Measurements from ENCODE around the gene SYCP3. TPM values are rescaled to one million over a fixed set of nuclear protein-coding genes. Genes with fewer than 3 reads are reported as not detected.

The SYCP3 gene
- total and polyA plus RNA-seq, 2 experiments from 2014 or later, result 0.39 TPM; not detected in 1

DNA sequence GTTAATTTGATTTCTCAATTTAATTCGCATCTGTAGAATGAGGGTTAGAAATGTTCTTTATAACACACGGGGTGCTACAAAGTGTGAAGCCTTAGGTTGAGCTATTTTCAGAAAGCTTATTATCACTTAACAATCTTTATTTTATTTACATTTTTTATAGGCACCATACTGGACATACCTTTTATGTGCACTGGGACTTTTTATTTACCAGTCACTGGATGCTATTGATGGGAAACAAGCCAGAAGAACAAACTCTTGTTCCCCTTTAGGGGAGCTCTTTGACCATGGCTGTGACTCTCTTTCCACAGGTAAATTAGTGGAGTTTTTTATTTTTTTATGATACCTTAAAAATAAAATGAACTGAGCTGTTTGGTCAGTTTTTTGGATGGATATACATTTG is 25.3 kb downstream of the SYCP3 start:
- no peak overlapping the region for H3K27ac ChIP-seq
- TF ChIP-seq EZH2phosphoT487 (IDR thresholded peaks at IDR 0.05; ENCODE audit: insufficient read depth, low read depth) (no peak), EZH2 (IDR thresholded peaks at IDR 0.05; ENCODE audit: insufficient read depth, poor library complexity, severe bottlenecking) (no peak)
- 0 out of 2 replicates have a peak, but pooled peaks cover 4% of the 10 kb centered on the region for H3K79me2 ChIP-seq (ENCODE audit: insufficient read depth)
- H3K27me3 ChIP-seq (replicated peaks; ENCODE audit: insufficient read depth), result no peaks in the 10 kb centered on the region
- no peaks in the 10 kb centered on the region for H3K4me1 ChIP-seq (ENCODE audit: insufficient read depth)
- H3K9ac ChIP-seq, result no peak overlapping the region
- H3K4me2 ChIP-seq (ENCODE audit: unreplicated experiment), result no peak overlapping the region
- 96 to 100% methylated on average over 2 of the region's 2 CpGs for WGBS, 2 experiments (ENCODE audit: low coverage in 1 of 2, low lambda C conversion rate in 2 of 2, missing lambda C conversion rate in 2 of 2)
- H2AFZ ChIP-seq, result no peak overlapping the region
- in situ Hi-C loops (cut with MboI), result no loop called here
- H4K20me1 ChIP-seq (ENCODE audit: insufficient read depth), result no peaks in the 10 kb centered on the region
- H3K36me3 ChIP-seq (ENCODE audit: low read depth), result no peaks in the 10 kb centered on the region
- no peak overlapping the region for H3K4me3 ChIP-seq
- no peaks in the 10 kb centered on the region for H3K9me2 ChIP-seq (ENCODE audit: insufficient read depth)
- H3F3A ChIP-seq (ENCODE audit: insufficient read depth), result no peaks in the 10 kb centered on the region
- no peak for DNase-seq
- H3K9me3 ChIP-seq (ENCODE audit: low read depth), result no peaks in the 10 kb centered on the region

DNA sequence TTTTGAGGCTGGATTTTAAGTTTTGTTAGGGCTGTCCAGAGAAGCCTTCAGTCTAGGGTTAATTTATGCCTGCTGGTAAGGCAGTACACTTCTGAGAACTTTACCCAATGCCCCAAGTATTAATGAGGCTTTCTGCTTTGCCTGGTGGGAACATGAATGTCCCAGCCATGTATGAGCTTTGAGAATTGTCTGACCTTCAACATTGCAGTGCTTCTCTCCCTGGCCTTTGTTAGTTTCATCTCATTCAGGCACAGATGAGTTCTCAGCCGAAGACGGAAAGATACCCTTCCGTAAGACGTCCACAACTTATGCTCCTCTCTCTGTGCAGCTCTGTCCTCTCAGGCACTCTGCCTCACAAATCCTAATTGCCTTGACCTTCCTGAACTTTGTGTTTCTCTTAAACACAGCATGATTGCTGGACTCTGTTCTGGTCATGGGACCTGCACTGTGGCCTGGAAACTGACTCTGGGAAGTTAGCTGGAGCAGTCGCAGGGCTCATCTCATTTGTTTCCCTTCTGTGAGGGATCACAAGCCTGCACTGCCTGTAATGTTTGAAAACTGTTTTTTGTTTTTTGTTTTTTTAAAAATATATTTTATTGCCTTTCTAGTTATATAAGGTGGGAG is 26.1 kb downstream of the SYCP3 start:
- in situ Hi-C loops (cut with MboI), result no loop called here
- no peak overlapping the region for H3K4me3 ChIP-seq
- H3K9me3 ChIP-seq (ENCODE audit: low read depth), result no peaks in the 10 kb centered on the region
- H3K4me1 ChIP-seq (ENCODE audit: insufficient read depth), result no peaks in the 10 kb centered on the region
- no peak for DNase-seq
- H3K79me2 ChIP-seq (ENCODE audit: insufficient read depth), result 0 out of 2 replicates have a peak, but pooled peaks cover 4% of the 10 kb centered on the region
- H3K9me2 ChIP-seq (ENCODE audit: insufficient read depth), result no peaks in the 10 kb centered on the region
- no peaks in the 10 kb centered on the region for H3K27me3 ChIP-seq (replicated peaks; ENCODE audit: insufficient read depth)
- H2AFZ ChIP-seq, result no peak overlapping the region
- no peaks in the 10 kb centered on the region for H3F3A ChIP-seq (ENCODE audit: insufficient read depth)
- TF ChIP-seq EZH2 (IDR thresholded peaks at IDR 0.05; ENCODE audit: insufficient read depth, poor library complexity, severe bottlenecking), result no peak
- TF ChIP-seq EZH2phosphoT487 (IDR thresholded peaks at IDR 0.05; ENCODE audit: insufficient read depth, low read depth), result no peak
- no peaks in the 10 kb centered on the region for H3K36me3 ChIP-seq (ENCODE audit: low read depth)
- H3K4me2 ChIP-seq (ENCODE audit: unreplicated experiment), result no peak overlapping the region
- WGBS, 2 experiments (ENCODE audit: low coverage in 1 of 2, low lambda C conversion rate in 2 of 2, missing lambda C conversion rate in 2 of 2), result 44 to 55% methylated on average over 5 of the region's 5 CpGs
- H3K27ac ChIP-seq, result no peak overlapping the region
- no peaks in the 10 kb centered on the region for H4K20me1 ChIP-seq (ENCODE audit: insufficient read depth)
- H3K9ac ChIP-seq, result no peak overlapping the region

DNA sequence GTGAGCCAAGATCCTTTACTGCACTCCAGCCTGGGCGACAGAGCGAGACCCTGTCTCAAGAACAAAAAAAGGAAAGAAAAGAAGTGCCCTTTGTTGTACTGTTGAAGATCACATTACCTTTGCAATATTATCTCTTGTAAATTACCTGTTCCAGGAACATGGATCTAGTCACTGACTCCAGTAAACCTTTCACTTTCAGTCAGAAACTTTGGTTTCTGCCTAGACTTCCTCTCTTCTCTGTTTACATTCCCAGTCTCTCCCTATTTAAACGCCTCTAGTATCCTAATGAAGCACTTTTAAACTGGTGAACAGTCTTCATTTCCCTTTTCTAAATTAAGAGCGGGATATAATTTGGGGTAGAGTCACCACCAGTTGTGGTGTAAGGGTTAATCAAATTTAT is 29.0 kb downstream of the SYCP3 start:
- no peaks in the 10 kb centered on the region for H3K36me3 ChIP-seq (ENCODE audit: low read depth)
- H2AFZ ChIP-seq, result no peak overlapping the region
- H4K20me1 ChIP-seq (ENCODE audit: insufficient read depth), result no peaks in the 10 kb centered on the region
- no peak for TF ChIP-seq EZH2 (IDR thresholded peaks at IDR 0.05; ENCODE audit: insufficient read depth, poor library complexity, severe bottlenecking)
- no peak for TF ChIP-seq EZH2phosphoT487 (IDR thresholded peaks at IDR 0.05; ENCODE audit: insufficient read depth, low read depth)
- peaks cover 22% of the 10 kb centered on the region; the same call in 1 of the 2 replicates for H3K79me2 ChIP-seq (ENCODE audit: insufficient read depth)
- H3K4me1 ChIP-seq (ENCODE audit: insufficient read depth), result peaks cover 4% of the 10 kb centered on the region; the same call in 1 of the 2 replicates
- in situ Hi-C loops (cut with MboI), result no loop called here
- no peak overlapping the region for H3K4me3 ChIP-seq
- no peaks in the 10 kb centered on the region for H3F3A ChIP-seq (ENCODE audit: insufficient read depth)
- H3K9me2 ChIP-seq (ENCODE audit: insufficient read depth), result no peaks in the 10 kb centered on the region
- 94% methylated on average over 2 to 4 of the region's 4 CpGs for WGBS, 2 experiments (ENCODE audit: low coverage in 1 of 2, low lambda C conversion rate in 2 of 2, missing lambda C conversion rate in 2 of 2)
- no peaks in the 10 kb centered on the region for H3K9me3 ChIP-seq (ENCODE audit: low read depth)
- no peak overlapping the region for H3K4me2 ChIP-seq (ENCODE audit: unreplicated experiment)
- no peaks in the 10 kb centered on the region for H3K27me3 ChIP-seq (replicated peaks; ENCODE audit: insufficient read depth)
- H3K27ac ChIP-seq, result no peak overlapping the region
- H3K9ac ChIP-seq, result no peak overlapping the region
- DNase-seq, result no peak

DNA sequence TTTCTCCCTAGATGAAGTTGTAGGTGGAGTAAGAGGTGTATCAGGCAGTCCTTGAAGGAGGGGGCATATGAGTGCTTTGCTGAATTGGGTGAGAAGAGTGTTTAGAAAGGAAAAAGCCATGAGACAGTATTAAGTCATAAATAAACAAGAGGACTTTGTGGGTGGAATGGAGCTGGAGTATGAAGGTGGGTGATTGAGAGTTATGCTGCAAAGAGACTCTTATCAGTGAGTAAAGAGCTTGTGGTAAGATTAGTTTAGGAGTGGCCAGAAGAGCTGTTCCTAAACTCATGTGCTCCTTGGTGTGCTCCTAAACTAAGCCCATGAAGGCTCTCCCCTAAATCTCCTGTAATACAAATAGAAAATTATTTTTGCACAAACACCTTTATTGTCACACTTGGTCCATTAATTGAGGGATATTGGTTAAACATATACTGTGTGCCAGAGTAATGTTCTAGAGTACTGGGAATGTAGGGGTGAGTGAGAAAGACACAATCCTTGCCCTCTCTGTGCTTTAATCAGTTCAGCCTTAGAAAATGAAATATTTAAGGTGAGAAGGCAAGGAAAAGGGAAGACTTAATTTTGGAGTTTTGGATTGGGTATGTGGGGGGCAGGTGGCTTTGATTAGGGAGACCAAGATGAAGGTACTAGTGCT is 32.0 kb downstream of the SYCP3 start:
- Histone ChIP-seq H3K79me2 (ENCODE audit: insufficient read depth) (peaks cover 31% of the 10 kb centered on the region; the same call in 1 of the 2 replicates), H3K9me3 (ENCODE audit: low read depth) (no peaks in the 10 kb centered on the region), H3K9me2 (ENCODE audit: insufficient read depth) (no peaks in the 10 kb centered on the region), H3K27ac (no peak overlapping the region), H3K36me3 (ENCODE audit: low read depth) (no peaks in the 10 kb centered on the region), H2AFZ (no peak overlapping the region), H3K27me3 (replicated peaks; ENCODE audit: insufficient read depth) (no peaks in the 10 kb centered on the region), H3K9ac (no peak overlapping the region), H3K4me1 (ENCODE audit: insufficient read depth) (peaks cover 4% of the 10 kb centered on the region; the same call in 1 of the 2 replicates), H3F3A (ENCODE audit: insufficient read depth) (no peaks in the 10 kb centered on the region), H3K4me3 (no peak overlapping the region), H4K20me1 (ENCODE audit: insufficient read depth) (no peaks in the 10 kb centered on the region), H3K4me2 (ENCODE audit: unreplicated experiment) (no peak overlapping the region)
- in situ Hi-C loops (cut with MboI), result no loop called here
- DNase-seq, result no peak
- no peak for TF ChIP-seq EZH2 (IDR thresholded peaks at IDR 0.05; ENCODE audit: insufficient read depth, poor library complexity, severe bottlenecking)
- no peak for TF ChIP-seq EZH2phosphoT487 (IDR thresholded peaks at IDR 0.05; ENCODE audit: insufficient read depth, low read depth)

Measured in GM23248 (cell line).